T-helper 2 cell (primary cell): Measurements from ENCODE around the gene FYTTD1.
"Not testable (repeated sequence)": the region's sequence is repeated elsewhere in the genome, so short reads cannot be mapped to it uniquely, and the experiment has no call there.

Experiments
- DNase-seq, 5 experiments: peaks; one replicate each; pipeline versions ENCODE4 v3.0.0 to v3.0.0-alpha.2; 2012 to 2022
- total RNA-seq, 2 donors: gene quantifications; one replicate each; lab custom pipeline; 2026; lab: John Stamatoyannopoulos, UW

Gene FYTTD1
- total RNA-seq = 89.4 to 133 reads per million in 2 donors

GRCh38 chr3:197749601-197750395 lies at the start of gene FYTTD1:
TSS of gene FYTTD1 (plus strand) at chr3:197749883. CDS start at chr3:197749972, 89 bp downstream.
- DNase-seq = peak; percentile 69 to 92 (median 82)

- DNase-seq = no peak
Measured at GRCh38 chr3:197700095-197700494, 49.6 kb upstream of the FYTTD1 start.

- DNase-seq = no peak
Measured at GRCh38 chr3:197701841-197702240, 47.8 kb upstream of the FYTTD1 start.

DNA sequence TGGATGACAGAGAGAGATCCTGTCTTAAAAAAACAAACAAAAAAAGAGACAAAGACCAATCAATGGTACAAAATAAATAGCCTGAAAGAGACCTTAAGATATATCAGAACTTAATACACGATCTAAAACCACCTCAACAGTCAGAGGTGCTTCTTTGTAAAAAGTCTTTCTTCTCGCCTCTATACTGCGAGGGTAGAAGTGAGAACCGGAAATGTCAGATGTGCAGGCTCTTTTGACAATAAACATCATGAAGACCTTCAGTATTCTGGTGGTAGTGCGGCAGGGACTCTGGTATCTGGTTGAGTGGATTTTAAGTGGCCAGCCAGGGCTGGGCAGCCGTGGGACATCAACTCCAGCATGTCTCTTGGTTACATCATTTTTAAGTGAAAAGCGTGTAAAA lies 43.0 kb upstream of the FYTTD1 start:
- no peak for DNase-seq

GRCh38 chr3:197709135-197709534 lies 40.5 kb upstream of the FYTTD1 start:
- DNase-seq = no peak

DNA sequence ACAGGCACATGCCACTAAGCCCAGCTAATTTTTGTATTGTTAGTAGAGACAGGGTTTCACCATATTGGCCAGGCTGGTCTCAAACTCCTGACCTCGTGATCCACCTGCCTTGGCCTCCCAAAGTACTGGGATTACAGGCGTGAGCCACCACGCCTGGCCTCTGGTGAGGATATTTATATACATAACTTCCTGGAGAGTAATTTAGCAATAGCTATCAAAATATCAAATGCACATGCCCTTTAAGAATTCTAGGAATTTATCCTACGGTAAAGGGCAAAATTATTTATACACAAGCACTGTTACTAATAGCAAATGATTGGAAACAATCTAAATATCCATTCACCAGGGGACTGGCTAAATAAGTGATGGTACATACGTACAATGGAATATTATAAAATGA lies 38.7 kb upstream of the FYTTD1 start:
- not testable (repeated sequence) for DNase-seq

DNA sequence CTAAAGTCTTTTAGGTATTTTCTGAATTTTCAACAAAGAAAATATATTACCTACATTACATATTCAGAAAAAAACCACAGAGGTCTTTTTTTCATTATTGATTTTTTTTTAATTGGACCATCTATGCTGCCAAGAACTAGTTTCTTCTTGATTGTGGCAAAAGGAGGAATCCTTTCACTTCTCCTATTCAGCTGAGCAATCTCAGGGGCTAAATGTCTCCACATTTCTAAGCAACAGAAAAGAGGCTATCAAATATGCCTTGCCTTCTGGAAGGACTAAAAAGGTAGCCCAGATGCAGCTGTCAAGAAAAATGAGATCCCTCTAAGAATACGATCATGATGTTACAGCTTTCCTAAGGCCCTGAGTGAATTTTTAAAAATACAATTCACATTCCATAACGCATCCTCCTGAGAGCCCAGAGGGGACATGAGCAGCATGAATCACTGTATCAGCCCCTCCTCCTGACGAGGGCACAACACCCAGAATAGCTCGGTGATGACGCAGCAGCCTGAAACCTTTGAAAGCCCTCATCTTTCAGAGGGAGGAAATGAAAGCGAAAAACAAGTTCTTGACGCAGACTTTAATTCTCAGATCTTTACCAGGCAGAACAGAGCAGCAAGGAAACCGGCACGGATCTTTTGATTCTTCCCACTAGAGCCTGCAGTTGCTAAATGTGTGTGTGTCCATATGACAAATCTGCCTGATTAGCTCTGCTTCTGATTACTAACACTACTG lies 37.5 kb upstream of the FYTTD1 start:
- DNase-seq = peak; percentile 53 to 96 (median 83)

- DNase-seq = no peak
Measured at GRCh38 chr3:197713477-197713822, 36.2 kb upstream of the FYTTD1 start.

DNA sequence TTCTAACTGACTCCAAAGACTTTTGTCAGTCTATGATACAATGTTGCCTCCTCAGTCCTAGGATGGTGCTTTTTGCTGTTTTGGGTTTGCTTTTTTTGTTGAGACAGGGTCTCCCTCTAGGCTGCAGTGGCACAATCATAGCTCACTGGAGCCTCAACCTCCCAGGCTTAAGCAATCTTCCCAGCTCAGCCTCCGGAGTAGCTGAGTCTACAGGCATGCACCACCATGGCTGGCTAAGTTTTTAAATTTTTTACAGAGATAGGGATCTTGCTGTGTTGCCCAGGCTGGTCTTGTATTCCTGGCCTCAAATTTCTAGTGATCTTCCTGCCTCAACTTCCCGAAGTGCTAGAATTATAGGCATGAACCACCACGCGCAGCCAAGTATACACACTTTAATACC lies 35.4 kb upstream of the FYTTD1 start:
- DNase-seq = no peak

DNA sequence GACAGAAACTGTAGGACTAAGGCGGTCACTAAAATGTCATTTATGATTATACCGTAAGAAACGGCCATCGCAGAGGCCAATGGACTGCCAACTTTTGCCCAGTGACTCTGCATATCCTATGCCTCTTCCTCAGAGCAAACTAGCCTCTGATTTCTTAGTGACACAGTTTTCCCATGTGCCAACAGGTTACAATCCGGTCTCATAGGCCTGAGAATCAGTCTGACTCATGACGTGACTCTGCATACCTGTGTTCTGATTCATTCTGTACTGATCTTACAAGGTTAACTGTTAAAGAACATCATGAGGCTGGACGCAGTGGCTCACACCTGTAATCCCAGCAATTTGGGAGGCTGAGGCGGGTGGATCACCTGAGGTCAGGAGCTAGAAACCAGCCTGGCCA lies 30.8 kb upstream of the FYTTD1 start:
- no peak for DNase-seq

DNA sequence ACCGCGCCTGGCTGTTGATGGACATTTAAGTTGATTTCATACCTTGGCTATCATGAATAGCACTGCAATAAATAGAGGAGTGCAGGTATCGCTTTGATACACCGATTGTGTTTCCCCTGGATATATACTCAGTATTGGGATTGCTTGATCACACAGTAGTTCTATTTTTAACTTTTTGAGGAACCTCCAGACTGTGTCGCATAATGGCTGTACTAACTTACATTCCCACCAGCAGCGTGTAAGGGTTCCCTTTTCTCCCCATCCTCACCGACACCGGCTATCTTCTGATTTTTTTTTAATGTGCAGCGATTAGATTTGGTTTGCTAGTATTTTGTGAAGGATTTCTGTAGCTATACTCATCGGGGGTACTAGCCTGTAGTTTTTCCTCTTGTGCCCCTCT lies 29.0 kb upstream of the FYTTD1 start:
- no peak for DNase-seq

- no peak for DNase-seq
Measured at GRCh38 chr3:197722734-197723133, 26.9 kb upstream of the FYTTD1 start.

DNA sequence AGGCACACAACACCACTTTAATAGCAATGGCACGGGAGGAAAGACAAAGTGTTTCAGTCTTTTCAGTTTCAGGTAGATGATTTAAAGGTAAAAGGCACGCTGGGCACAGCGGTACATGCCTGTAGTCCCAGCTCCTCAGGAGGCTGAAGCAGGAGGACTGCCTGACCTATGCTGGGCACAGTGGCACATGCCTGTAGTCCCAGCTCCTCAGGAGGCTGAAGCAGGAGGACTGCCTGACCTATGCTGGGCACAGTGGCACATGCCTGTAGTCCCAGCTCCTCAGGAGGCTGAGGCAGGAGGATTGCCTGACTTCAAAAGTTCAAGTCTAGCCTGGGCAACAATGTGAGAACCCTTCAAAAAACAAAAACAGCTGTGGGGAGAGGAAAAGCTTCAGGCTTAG lies 21.8 kb upstream of the FYTTD1 start:
- DNase-seq = not testable (repeated sequence)

DNA sequence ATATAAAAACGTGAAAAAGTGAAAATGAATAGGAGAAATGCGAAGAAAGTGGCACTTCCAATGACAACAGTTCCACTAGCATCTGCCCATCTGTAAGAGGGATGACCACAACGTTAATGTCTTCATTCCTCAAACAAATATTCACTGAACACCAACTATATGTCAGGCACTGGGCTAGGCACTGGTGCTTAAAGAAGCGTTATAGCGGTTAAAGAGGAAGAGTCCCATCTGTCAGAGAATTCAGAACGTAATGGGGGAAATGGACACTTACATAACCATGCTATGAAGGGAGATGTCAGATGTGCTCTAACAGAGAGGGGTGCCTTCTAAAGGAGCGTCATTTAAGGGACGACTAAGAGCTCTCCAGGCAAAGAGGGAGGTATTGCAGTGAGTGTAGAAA lies 21.2 kb upstream of the FYTTD1 start:
- DNase-seq = no peak

DNA sequence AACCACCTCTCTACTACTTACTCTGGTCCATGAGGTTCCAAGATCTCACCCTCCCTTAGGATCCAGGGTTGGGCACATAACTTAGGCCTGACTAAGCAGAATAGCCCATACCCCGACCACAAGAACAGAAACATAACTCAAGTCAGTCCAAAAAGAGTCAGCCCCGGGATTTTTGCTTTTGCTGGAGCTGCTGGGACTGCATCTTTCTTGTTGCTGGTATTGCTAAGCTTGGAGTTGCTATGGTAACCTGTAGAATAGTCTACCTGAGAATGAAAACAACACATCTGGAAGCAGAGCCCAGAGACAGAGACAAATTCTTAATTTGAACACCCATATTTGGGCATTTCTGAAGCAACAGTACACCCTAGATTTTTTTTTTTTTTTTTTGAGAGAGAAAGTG lies 19.5 kb upstream of the FYTTD1 start:
- peak in 1 of 5 experiments; percentile 24 for DNase-seq

GRCh38 chr3:197730770-197731169 lies 18.9 kb upstream of the FYTTD1 start:
- DNase-seq = not testable (repeated sequence)

- not testable (repeated sequence) for DNase-seq
Measured at GRCh38 chr3:197731483-197731882, 18.2 kb upstream of the FYTTD1 start.

GRCh38 chr3:197733042-197733441 lies 16.6 kb upstream of the FYTTD1 start:
- DNase-seq = no peak

DNA sequence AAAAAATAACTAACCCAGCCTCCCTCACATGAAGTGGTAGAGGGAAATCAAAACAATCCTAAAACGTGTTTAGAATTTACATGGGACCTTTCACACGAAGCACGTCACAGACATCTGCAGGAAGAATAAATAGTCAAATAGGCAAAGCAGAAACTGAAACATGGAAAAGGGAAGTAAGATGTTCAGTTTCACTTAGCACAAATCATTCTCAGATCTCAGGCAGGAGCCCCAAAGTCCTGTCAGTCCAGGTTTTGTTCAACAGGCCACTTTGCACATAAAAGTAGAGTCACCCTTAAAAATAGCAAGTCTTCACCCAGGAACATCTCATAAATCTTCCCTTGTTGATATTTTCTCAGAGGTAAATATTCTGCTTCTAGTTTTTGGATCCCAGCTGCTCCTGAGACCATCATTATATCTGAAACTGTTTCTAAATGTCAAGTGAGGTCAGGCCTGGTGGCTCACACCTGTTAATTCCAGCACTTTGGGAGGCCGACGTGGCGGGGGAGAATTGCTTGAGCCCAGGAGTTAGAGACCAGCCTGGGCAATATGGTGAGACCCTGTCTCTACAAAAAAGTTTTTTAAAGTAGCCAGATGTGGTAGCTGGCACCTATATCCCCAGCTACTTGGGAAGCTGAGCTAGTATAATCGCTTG lies 14.9 kb upstream of the FYTTD1 start:
- no peak for DNase-seq

- peak in 4 of 5 experiments; percentile 15 to 74 (median 27) for DNase-seq
Measured at GRCh38 chr3:197736010-197736490, 13.6 kb upstream of the FYTTD1 start.

DNA sequence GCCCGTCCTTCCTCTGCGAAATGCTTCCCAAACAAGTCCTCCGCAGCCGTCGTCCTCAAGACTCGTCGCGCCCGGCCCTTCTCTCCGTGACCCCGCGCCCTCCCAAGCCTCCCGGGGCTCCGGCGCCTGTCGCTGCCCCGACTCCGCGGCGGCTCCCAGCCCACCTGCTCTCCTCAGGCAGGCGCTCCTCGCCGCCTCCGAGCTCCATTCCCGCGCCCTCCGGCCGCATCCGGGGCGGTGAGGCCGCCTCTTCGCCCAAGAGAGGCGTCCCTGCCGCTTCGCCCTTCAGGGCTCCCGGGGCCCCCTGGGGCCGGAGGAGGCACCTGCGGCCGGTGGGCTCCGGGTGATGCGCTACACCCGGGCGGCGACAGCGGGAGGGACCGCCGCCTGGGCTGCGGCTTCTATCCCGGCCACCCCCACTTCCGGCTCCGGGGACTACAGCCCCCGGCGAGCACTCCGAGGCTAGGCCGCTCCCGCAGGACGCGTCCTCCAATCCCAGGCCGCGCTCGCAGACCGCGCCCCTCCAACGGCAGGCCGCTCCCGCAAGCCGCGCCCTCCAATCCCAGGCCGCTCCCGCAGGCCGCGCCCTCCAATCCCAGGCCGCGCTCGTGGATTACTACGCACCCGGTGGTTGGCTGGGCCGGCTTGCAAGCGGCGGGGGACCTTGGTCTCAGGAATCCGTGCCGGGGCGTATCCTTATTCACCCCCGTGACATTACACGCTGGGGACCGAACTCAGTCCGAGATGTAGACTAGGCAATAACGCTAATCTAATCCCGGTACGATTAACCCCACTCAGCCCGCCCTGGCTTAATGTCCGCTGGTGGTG lies 13.0 kb upstream of the FYTTD1 start, which contains the start of gene RUBCN:
Gene RUBCN (minus strand): TSS at position 414 of the 828 bp plus-strand sequence. CDS start 185 bp downstream, at position 229.
- DNase-seq = peak; percentile 87 to 99 (median 91)

DNA sequence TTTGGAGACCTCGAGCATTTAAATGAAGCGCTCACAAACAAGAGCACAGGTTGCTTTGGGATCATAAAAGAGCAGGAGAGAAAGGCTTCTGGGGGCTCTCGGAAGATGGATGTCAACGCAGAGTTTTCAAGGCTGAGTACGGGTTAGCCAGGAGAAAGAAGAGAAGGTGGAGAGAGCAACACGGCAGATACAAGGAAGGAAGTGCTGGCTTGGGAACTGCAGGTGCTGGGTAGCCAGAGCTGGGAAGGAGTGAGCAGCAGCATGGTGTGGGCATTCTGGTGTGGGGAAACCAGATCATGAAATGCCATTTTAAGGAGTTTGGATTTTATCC lies 12.4 kb upstream of the FYTTD1 start:
- DNase-seq = no peak
